IMR-90 (cell line): ENCODE results near the gene PVALEF. TPM values are rescaled to one million over a fixed set of nuclear protein-coding genes. Genes with fewer than 3 reads are reported as not detected.

Experiments
- ATAC-seq: fragments of 200-7000 bp; cut with Tn5 transposase; 2 replicates; pipeline ENCODE4 v1.9.1; 2020; ENCODE audit warnings: low read depth, mild to moderate bottlenecking, moderate library complexity
- BruUV-seq: library from RNA; stranded (reverse); fragments of 400-500 nt; replicated peaks from 2 replicates; lab custom pipeline; 2021; lab: Mats Ljungman, UMichigan
- CTCF ChIA-PET: fragments of 300-600 bp; formaldehyde crosslinking; extraction: SDS; loops from one replicate; lab custom pipeline; 2021; ENCODE audit warnings: antibody characterized with exemption; lab: Yijun Ruan, JAX
- POLR2A ChIA-PET: fragments of 300-600 bp; sonication (Branson Sonifier 250); formaldehyde crosslinking; loops from one replicate; lab custom pipeline; 2022; ENCODE audit warnings: antibody characterized with exemption; ENCODE audit not compliant: unreplicated experiment; lab: Charles Lee
- DNase-seq: peaks from one replicate; pipeline ENCODE4 v3.0.0; 2013
- H2AFZ ChIP-seq: replicated peaks from 2 replicates; pipeline ENCODE3; 2013; ENCODE audit warnings: low read length, mild to moderate bottlenecking; ENCODE audit not compliant: poor library complexity
- H2AK5ac ChIP-seq: 2 replicates; pipeline ENCODE4 v1.6.1; 2013; ENCODE audit warnings: low read depth, low read length, inconsistent platforms
- H2AK9ac ChIP-seq: replicated peaks from 2 replicates; pipeline ENCODE3; 2013; ENCODE audit warnings: mild to moderate bottlenecking, low read depth, low read length, moderate library complexity; ENCODE audit not compliant: poor library complexity
- H2BK120ac ChIP-seq: 2 replicates; pipeline ENCODE4 v1.6.1; 2013; ENCODE audit warnings: low read depth, low read length, inconsistent platforms
- H2BK15ac ChIP-seq: 3 replicates; pipeline ENCODE4 v1.6.1; 2013; ENCODE audit warnings: low read depth, low read length, inconsistent platforms
- H2BK20ac ChIP-seq: 2 replicates; pipeline ENCODE4 v1.6.1; 2013; ENCODE audit warnings: low read depth, mild to moderate bottlenecking, inconsistent platforms, low read length, moderate library complexity
- H2BK5ac ChIP-seq: 2 replicates; pipeline ENCODE4 v1.6.1; 2013; ENCODE audit warnings: mild to moderate bottlenecking, low read depth, low read length, inconsistent platforms; ENCODE audit not compliant: poor library complexity, severe bottlenecking
- H3K14ac ChIP-seq: replicated peaks from 2 replicates; pipeline ENCODE4 v1.6.1; 2013; ENCODE audit warnings: low read depth, low read length, inconsistent platforms
- H3K18ac ChIP-seq: 2 replicates; pipeline ENCODE4 v1.6.1; 2013; ENCODE audit warnings: low read depth, low read length, control low read depth
- H3K23ac ChIP-seq: 2 replicates; pipeline ENCODE4 v1.6.1; 2013; ENCODE audit warnings: low read depth, low read length, inconsistent platforms
- H3K27ac ChIP-seq: 2 replicates; pipeline ENCODE4 v1.5.1; 2013; ENCODE audit warnings: mild to moderate bottlenecking, control low read depth, low read length; ENCODE audit not compliant: insufficient read depth
- H3K27me3 ChIP-seq: 2 replicates; pipeline ENCODE4 v1.6.1; 2013; ENCODE audit warnings: low read length; ENCODE audit not compliant: control insufficient read depth, insufficient read depth
- H3K36me3 ChIP-seq: 2 replicates; pipeline ENCODE4 v1.6.1; 2013; ENCODE audit warnings: low read length, mixed read lengths; ENCODE audit not compliant: control insufficient read depth, insufficient read depth
- H3K4ac ChIP-seq: 2 replicates; pipeline ENCODE4 v1.6.1; 2013; ENCODE audit warnings: low read depth, low read length, inconsistent platforms
- H3K4me1 ChIP-seq: 2 replicates; pipeline ENCODE4 v1.6.1; 2013; ENCODE audit warnings: low read length, mixed read lengths; ENCODE audit not compliant: control insufficient read depth, insufficient read depth
- H3K4me2 ChIP-seq: 2 replicates; pipeline ENCODE4 v1.6.1; 2013; ENCODE audit warnings: low read depth, mild to moderate bottlenecking, control low read depth, low read length, moderate library complexity
- H3K4me3 ChIP-seq: 2 replicates; pipeline ENCODE4 v1.5.1; 2013; ENCODE audit warnings: low read depth, mild to moderate bottlenecking, control low read depth, low read length, moderate library complexity; ENCODE audit not compliant: insufficient read depth
- H3K56ac ChIP-seq: 2 replicates; pipeline ENCODE4 v1.6.1; 2013; ENCODE audit warnings: low read length, inconsistent platforms; ENCODE audit not compliant: insufficient read depth; ENCODE audit errors: extremely low read depth
- H3K79me1 ChIP-seq, 2 experiments: 2 replicates each; pipeline ENCODE4 v1.6.1; 2013; ENCODE audit warnings: low read length in 2 of 2, inconsistent platforms in 1 of 2, low read depth in 1 of 2
- H3K9ac ChIP-seq: 2 replicates; pipeline ENCODE4 v1.6.1; 2013; ENCODE audit warnings: low read depth, low read length, control low read depth
- H3K9me1 ChIP-seq: 2 replicates; pipeline ENCODE4 v1.6.1; 2013; ENCODE audit warnings: low read length, inconsistent platforms; ENCODE audit not compliant: insufficient read depth
- H3K9me3 ChIP-seq: 2 replicates; pipeline ENCODE4 v1.6.1; 2013; ENCODE audit warnings: low read length; ENCODE audit not compliant: control insufficient read depth, insufficient read depth
- H4K20me1 ChIP-seq: 2 replicates; pipeline ENCODE4 v1.6.1; 2013; ENCODE audit warnings: low read length, inconsistent platforms; ENCODE audit not compliant: insufficient read depth
- H4K5ac ChIP-seq: 2 replicates; pipeline ENCODE4 v1.6.1; 2013; ENCODE audit warnings: mild to moderate bottlenecking, low read depth, low read length, control low read depth
- H4K8ac ChIP-seq, 2 experiments: 2 replicates each; pipeline ENCODE4 v1.6.1; 2013; ENCODE audit warnings: low read depth in 2 of 2, low read length in 2 of 2, control low read depth in 1 of 2, inconsistent platforms in 1 of 2
- H4K91ac ChIP-seq: 2 replicates; pipeline ENCODE4 v1.6.1; 2013; ENCODE audit warnings: low read depth, low read length, inconsistent platforms; ENCODE audit not compliant: insufficient read depth
- BHLHE40 ChIP-seq: fragments of 150-350 bp; IDR thresholded peaks from 2 replicates; pipeline ENCODE4 v1.6.1; 2016; ENCODE audit warnings: mild to moderate bottlenecking, low read depth, low read length
- CHD1 ChIP-seq: IDR thresholded peaks from 2 replicates; pipeline ENCODE4 v1.6.1; 2012; ENCODE audit warnings: low read depth, low read length, improper control_type of control experiment
- FOS ChIP-seq: fragments of 150-350 bp; IDR thresholded peaks from 2 replicates; pipeline ENCODE4 v1.6.1; 2016; ENCODE audit warnings: low read depth, low read length
- MAZ ChIP-seq: IDR thresholded peaks from 2 replicates; pipeline ENCODE4 v1.6.1; 2012; ENCODE audit warnings: low read depth, mild to moderate bottlenecking, low read length, improper control_type of control experiment, moderate library complexity, borderline replicate concordance
- RAD21 ChIP-seq: IDR thresholded peaks from 2 replicates; pipeline ENCODE4 v1.6.1; 2012; ENCODE audit warnings: low read length, improper control_type of control experiment
- RCOR1 ChIP-seq: IDR thresholded peaks from 2 replicates; pipeline ENCODE4 v1.6.1; 2012; ENCODE audit warnings: mild to moderate bottlenecking, low read length, improper control_type of control experiment; ENCODE audit not compliant: insufficient replicate concordance
- WGBS, 2 experiments: methylation state at CpG; one replicate each; pipeline versions ENCODE4 v1.1.5 to v1.1.7; 2013; ENCODE audit warnings: missing lambda C conversion rate in 2 of 2; ENCODE audit not compliant: insufficient read length in 1 of 2; ENCODE audit errors: extremely low coverage in 2 of 2; 5-methylcytosine and 5-hydroxymethylcytosine counted together
- dilution Hi-C: fragments of 300-500 bp; cut with HindIII; formaldehyde crosslinking; loops from one replicate; pipeline ENCODE4 v1.14.3; 2018; ENCODE audit warnings: low sequenced_read_pairs; ENCODE audit not compliant: unreplicated experiment
- in situ Hi-C: fragments of 300-500 bp; cut with MboI; formaldehyde crosslinking; loops from 3 replicates; pipeline ENCODE4 v1.14.3; 2019; ENCODE audit warnings: low sequenced_read_pairs, inconsistent platforms, mixed read lengths
- intact Hi-C: fragments of 100-400 bp; cut with micrococcal nuclease; formaldehyde crosslinking; loops from 2 replicates; pipeline ENCODE4 v1.10.0; 2022
- polyA plus RNA-seq, 3 experiments: library from polyadenylated mRNA; depleted of rRNA; stranded (reverse); fragments of >200 nt; gene quantifications; 2 replicates each; pipeline ENCODE4 v1.2.3, GENCODE V29; 2012; ENCODE audit warnings: low replicate concordance in 1 of 3
- total RNA-seq: library from RNA; depleted of rRNA; stranded (reverse); fragments of >200 nt; gene quantifications from 2 replicates; pipeline ENCODE4 v1.2.3, GENCODE V29; 2012

The PVALEF gene
- total and polyA plus RNA-seq, 2 of the 4 experiments (the other 2 are of a cell fraction), result not detected

GRCh38 chr17:81228420-81228819 lies 63.1 kb downstream of the PVALEF start:
- ATAC-seq, result no peak
- Histone ChIP-seq H3K27me3 (no peaks in the 10 kb centered on the region), H2AFZ (no peak overlapping the region), H4K91ac (no peak overlapping the region), H3K27ac (no peak overlapping the region), H4K8ac (no peak overlapping the region), H3K36me3 (peaks cover 39% of the 10 kb centered on the region), H3K4me2 (no peak overlapping the region), H3K9me3 (peaks cover 3% of the 10 kb centered on the region; the same call in 1 of the 2 replicates), H3K14ac (no peak overlapping the region), H3K18ac (no peak overlapping the region), H3K9me1 (no peaks in the 10 kb centered on the region), H3K4ac (no peak overlapping the region), H2AK9ac (no peak overlapping the region), H3K56ac (no peak overlapping the region), H2BK120ac (no peak overlapping the region), H2AK5ac (no peak overlapping the region), H2BK20ac (no peak overlapping the region), H4K5ac (no peak overlapping the region), H3K4me1 (peaks cover 2% of the 10 kb centered on the region; the same call in 1 of the 2 replicates), H2BK15ac (no peak overlapping the region), H3K23ac (no peak overlapping the region), H4K20me1 (peaks cover 5% of the 10 kb centered on the region; the same call in 1 of the 2 replicates), H3K79me1 (peaks cover 0 to 7% of the 10 kb centered on the region in 2 experiments; a peak in 1 of 4 replicates), H3K4me3 (no peak overlapping the region), H3K9ac (no peak overlapping the region), H2BK5ac (no peak overlapping the region)
- no TSS peak for BruUV-seq
- CTCF ChIA-PET, result no interaction called here
- DNase-seq, result no peak
- WGBS, 2 experiments, result 73% methylated on average over 2 of the region's 9 CpGs; no CpG with 5 or more reads in 1 of the 2 experiments
- dilution Hi-C loops, result no loop called here
- in situ Hi-C loops, result no loop called here
- TF ChIP-seq BHLHE40 (no peak), RCOR1 (no peak), MAZ (no peak), FOS (no peak), CHD1 (no peak), RAD21 (no peak)
- POLR2A ChIA-PET, result no interaction called here
- intact Hi-C loops, result no loop called here
